ENCODE measurements around the gene KIAA0586. TPM values are rescaled to one million over a fixed set of nuclear protein-coding genes. Genes with fewer than 3 reads are reported as not detected.

Gene KIAA0586
- total and polyA plus RNA-seq, 2 of the 13 experiments (the other 11 are each of a cell fraction or from before 2014, with no cell fraction given): 12.6 to 25.2 TPM

DNA sequence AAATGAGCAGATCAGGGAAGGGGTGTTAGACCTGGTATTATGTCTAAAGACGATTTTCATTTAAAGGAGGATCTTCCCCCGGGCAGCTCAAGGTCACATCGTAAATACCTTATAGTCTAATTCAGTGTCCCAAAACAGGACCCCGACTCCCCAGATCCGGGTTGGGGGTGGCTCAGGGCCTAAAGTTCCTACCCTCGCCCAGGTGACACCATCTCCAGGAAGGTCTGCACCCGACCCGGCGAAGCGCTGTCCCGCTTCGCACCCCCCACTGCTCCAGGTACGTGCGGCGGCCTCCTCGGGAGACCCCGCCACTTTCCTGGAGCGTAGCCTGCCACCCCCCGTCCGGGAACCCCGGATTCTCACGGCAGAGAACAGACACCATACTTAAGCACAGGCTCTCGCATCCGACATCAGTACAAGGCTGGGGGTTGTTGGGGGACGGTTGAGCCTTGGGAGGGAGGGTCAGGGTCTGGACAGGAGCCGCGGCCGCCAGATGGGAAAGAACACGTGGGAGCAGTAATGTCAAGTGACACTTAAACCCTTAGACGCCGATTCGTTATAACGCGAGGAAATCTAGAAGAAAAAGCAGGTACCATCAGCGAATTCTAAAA, 744 bp upstream of the KIAA0586 start (continued):
- TF ChIP-seq ZNF564 (CRISPR knock-in tag; IDR thresholded peaks at IDR 0.05) (peak; percentile 22; the same call in 1 of the 2 replicates), ZNF543 (CRISPR knock-in tag; IDR thresholded peaks at IDR 0.05) (peak; percentile 56), ZNF225 (CRISPR knock-in tag; IDR thresholded peaks at IDR 0.05) (peak; percentile 57; the same call in 1 of the 2 replicates), SIN3A (IDR thresholded peaks at IDR 0.05; ENCODE audit: borderline replicate concordance, low read depth, low read length) (peak; percentile 79), GABPB1 (CRISPR knock-in tag; IDR thresholded peaks at IDR 0.05) (peak; percentile 48; the same call in 1 of the 2 replicates), ZNF674 (CRISPR knock-in tag; IDR thresholded peaks at IDR 0.05; ENCODE audit: low read depth) (no peak), ZNF350 (CRISPR knock-in tag; IDR thresholded peaks at IDR 0.05; ENCODE audit: borderline replicate concordance, low read depth) (peak; percentile 15; the same call in 1 of the 2 replicates), ZNF136 (CRISPR knock-in tag; IDR thresholded peaks at IDR 0.05; ENCODE audit: low read depth) (0 out of 2 replicates have a peak, but pooled peaks have one; percentile 21), ZNF121 (CRISPR knock-in tag; IDR thresholded peaks at IDR 0.05) (no peak)
- TF ChIP-seq, protein P1, sequence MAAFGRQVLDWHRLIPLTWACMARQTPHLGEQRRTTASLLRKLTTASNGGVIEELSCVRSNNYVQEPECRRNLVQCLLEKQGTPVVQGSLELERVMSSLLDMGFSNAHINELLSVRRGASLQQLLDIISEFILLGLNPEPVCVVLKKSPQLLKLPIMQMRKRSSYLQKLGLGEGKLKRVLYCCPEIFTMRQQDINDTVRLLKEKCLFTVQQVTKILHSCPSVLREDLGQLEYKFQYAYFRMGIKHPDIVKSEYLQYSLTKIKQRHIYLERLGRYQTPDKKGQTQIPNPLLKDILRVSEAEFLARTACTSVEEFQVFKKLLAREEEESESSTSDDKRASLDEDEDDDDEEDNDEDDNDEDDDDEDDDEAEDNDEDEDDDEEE (CRISPR knock-in tag; IDR thresholded peaks at IDR 0.05): no peak; the same call in 1 of the 2 replicates
- TF ChIP-seq, protein P2, sequence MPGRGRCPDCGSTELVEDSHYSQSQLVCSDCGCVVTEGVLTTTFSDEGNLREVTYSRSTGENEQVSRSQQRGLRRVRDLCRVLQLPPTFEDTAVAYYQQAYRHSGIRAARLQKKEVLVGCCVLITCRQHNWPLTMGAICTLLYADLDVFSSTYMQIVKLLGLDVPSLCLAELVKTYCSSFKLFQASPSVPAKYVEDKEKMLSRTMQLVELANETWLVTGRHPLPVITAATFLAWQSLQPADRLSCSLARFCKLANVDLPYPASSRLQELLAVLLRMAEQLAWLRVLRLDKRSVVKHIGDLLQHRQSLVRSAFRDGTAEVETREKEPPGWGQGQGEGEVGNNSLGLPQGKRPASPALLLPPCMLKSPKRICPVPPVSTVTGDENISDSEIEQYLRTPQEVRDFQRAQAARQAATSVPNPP (CRISPR knock-in tag; IDR thresholded peaks at IDR 0.05): no peak

Data from HepG2 (cell line).